ENCODE data around the gene DIS3L2.

DNA sequence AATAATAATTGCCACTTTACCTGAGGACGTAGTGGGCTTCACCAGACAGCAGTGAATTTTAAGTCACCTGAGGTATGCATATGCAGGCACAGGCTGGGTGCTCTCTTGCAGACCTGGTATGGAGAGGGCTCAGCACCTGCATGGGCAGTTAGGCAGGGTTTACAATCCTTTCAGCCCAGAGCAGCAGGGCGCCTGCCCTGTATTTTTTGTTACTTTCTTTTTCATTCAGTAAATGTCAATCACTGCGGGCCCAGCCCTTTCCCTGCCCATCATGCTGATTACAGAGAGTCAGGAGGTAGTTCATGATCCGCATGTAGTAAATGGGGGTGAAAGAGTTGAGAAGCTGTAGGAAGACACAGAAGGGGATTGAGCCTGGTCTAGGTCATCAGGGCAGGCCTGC is 270.0 kb downstream of the DIS3L2 start:
- TF ChIP-seq ELF4 (IDR thresholded peaks at IDR 0.05): no peak
- TF ChIP-seq SUZ12 (IDR thresholded peaks at IDR 0.05): no peak
- TF ChIP-seq L3MBTL2 (conservative IDR thresholded peaks at IDR 0.05): no peak
- no peak for TF ChIP-seq FOXM1 (IDR thresholded peaks at IDR 0.05; ENCODE audit: borderline replicate concordance)
- no peak for TF ChIP-seq SP1 (IDR thresholded peaks at IDR 0.05)

All from HEK293T (cell line).